PFSK-1 (cell line): ENCODE results near the gene RBX1.

Experiments used
- FOXP2 ChIP-seq: optimal IDR thresholded peaks from 2 replicates; pipeline ENCODE3; 2011; ENCODE audit warnings: borderline replicate concordance, control low read depth, inconsistent platforms; ENCODE audit not compliant: insufficient read depth; ENCODE audit errors: extremely low read length, extremely low read depth
- POLR2AphosphoS5 ChIP-seq: IDR thresholded peaks from 2 replicates; pipeline ENCODE4 v1.6.1; 2012; ENCODE audit warnings: low read depth, mild to moderate bottlenecking, control low read depth, low read length, moderate library complexity
- REST ChIP-seq, 2 experiments: IDR thresholded peaks; 2 replicates each; pipeline versions ENCODE4 v1.6.1 to v1.8.0; 2011 to 2012; ENCODE audit warnings: low read depth in 2 of 2, low read length in 2 of 2, control low read depth in 1 of 2, inconsistent platforms in 1 of 2, mild to moderate bottlenecking in 1 of 2, moderate library complexity in 1 of 2; ENCODE audit not compliant: insufficient read depth in 1 of 2
- SIN3A ChIP-seq: IDR thresholded peaks from 2 replicates; pipeline ENCODE4 v1.6.1; 2012; ENCODE audit warnings: mild to moderate bottlenecking, low read length, moderate library complexity, borderline replicate concordance; ENCODE audit not compliant: insufficient read depth
- TAF1 ChIP-seq: IDR thresholded peaks from 2 replicates; pipeline ENCODE4 v1.6.1; 2012; ENCODE audit warnings: low read length, control low read depth, borderline replicate concordance; ENCODE audit not compliant: insufficient read depth

Gene RBX1

GRCh38 chr22:40972587-40972986 is 21.4 kb downstream of the RBX1 start:
- no peak for TF ChIP-seq FOXP2
- no peak for TF ChIP-seq REST (IDR thresholded peaks at IDR 0.05; ENCODE audit: insufficient read depth in 1 of 2, low read depth in 2 of 2, low read length in 2 of 2)
- TF ChIP-seq TAF1, result no peak
- no peak for TF ChIP-seq POLR2AphosphoS5
- no peak for TF ChIP-seq SIN3A

- no peak for TF ChIP-seq SIN3A
- TF ChIP-seq POLR2AphosphoS5, result no peak
- TF ChIP-seq REST (IDR thresholded peaks at IDR 0.05; ENCODE audit: insufficient read depth in 1 of 2, low read depth in 2 of 2, low read length in 2 of 2), result no peak
- no peak for TF ChIP-seq TAF1
- TF ChIP-seq FOXP2, result no peak
Measured at GRCh38 chr22:40973144-40973543, 22.0 kb downstream of the RBX1 start.

GRCh38 chr22:40975366-40975765 is 24.2 kb downstream of the RBX1 start:
- TF ChIP-seq REST (IDR thresholded peaks at IDR 0.05; ENCODE audit: insufficient read depth in 1 of 2, low read depth in 2 of 2, low read length in 2 of 2) (no peak), FOXP2 (no peak)

GRCh38 chr22:40976866-40977700 is 25.9 kb downstream of the RBX1 start:
- TF ChIP-seq REST (IDR thresholded peaks at IDR 0.05; ENCODE audit: insufficient read depth in 1 of 2, low read depth in 2 of 2, low read length in 2 of 2), result no peak
- no peak for TF ChIP-seq FOXP2
- TF ChIP-seq POLR2AphosphoS5, result no peak
- TF ChIP-seq SIN3A, result no peak
- no peak for TF ChIP-seq TAF1

GRCh38 chr22:40979198-40979597 is 28.0 kb downstream of the RBX1 start:
- no peak for TF ChIP-seq POLR2AphosphoS5
- no peak for TF ChIP-seq REST (IDR thresholded peaks at IDR 0.05; ENCODE audit: insufficient read depth in 1 of 2, low read depth in 2 of 2, low read length in 2 of 2)
- no peak for TF ChIP-seq TAF1
- TF ChIP-seq FOXP2, result no peak
- TF ChIP-seq SIN3A, result no peak
